Spleen (tissue), 11 donors: ENCODE results near the gene PLCB1. TPM values are rescaled to one million over a fixed set of nuclear protein-coding genes. Genes with fewer than 3 reads are reported as not detected.
A peak's percentile ranks its signal among the peaks of the same experiment; 100 is the strongest.

Source experiments
- DNase-seq: peaks from one replicate; pipeline ENCODE4 v3.0.0-alpha.2; 2020
- H3K27ac ChIP-seq, 8 donors: fragments of 200-600 bp; sonication (generic) in 7 of 8; 1 replicate in 4 of 8; 2 replicates in 4 of 8; pipeline versions ENCODE4 v1.5.0 to v1.8.0; 2016 to 2021; ENCODE audit warnings: inconsistent platforms in 4 of 8, mild to moderate bottlenecking in 4 of 8, moderate library complexity in 1 of 8
- H3K27me3 ChIP-seq, 7 donors: fragments of 200-600 bp; sonication (generic) in 6 of 7; replicated peaks in 1 of 7; 1 replicate in 4 of 7; 2 replicates in 3 of 7; pipeline versions ENCODE4 v1.5.0 to v1.8.0; 2016 to 2021; ENCODE audit warnings: inconsistent platforms in 3 of 7, mild to moderate bottlenecking in 1 of 7
- H3K36me3 ChIP-seq, 6 donors: fragments of 200-600 bp; sonication (generic) in 5 of 6; 1 replicate in 4 of 6; 2 replicates in 2 of 6; pipeline versions ENCODE4 v1.5.0 to v1.8.0; 2016 to 2021; ENCODE audit warnings: inconsistent platforms in 2 of 6
- H3K4me1 ChIP-seq, 6 donors: fragments of 200-600 bp; sonication (generic) in 5 of 6; 1 replicate in 3 of 6; 2 replicates in 3 of 6; pipeline versions ENCODE4 v1.5.0 to v1.8.0; 2016 to 2021; ENCODE audit warnings: inconsistent platforms in 3 of 6
- H3K4me3 ChIP-seq, 8 donors: fragments of 200-600 bp; sonication (generic) in 7 of 8; 1 replicate in 4 of 8; 2 replicates in 4 of 8; pipeline versions ENCODE4 v1.5.0 to v1.8.0; 2016 to 2021; ENCODE audit warnings: inconsistent platforms in 4 of 8, mild to moderate bottlenecking in 4 of 8, moderate library complexity in 2 of 8
- H3K9me3 ChIP-seq, 8 donors: fragments of 200-600 bp; sonication (generic) in 7 of 8; 1 replicate in 4 of 8; 2 replicates in 4 of 8; pipeline versions ENCODE4 v1.5.0 to v1.8.0; 2016 to 2021; ENCODE audit warnings: inconsistent platforms in 4 of 8
- POLR2A ChIP-seq, 3 donors: fragments of 450-650 bp; IDR thresholded peaks; one replicate each; pipeline ENCODE4 v1.5.1; 2017; ENCODE audit warnings: antibody characterized with exemption in 3 of 3, mild to moderate bottlenecking in 1 of 3
- POLR2AphosphoS5 ChIP-seq, 3 donors: sonication (generic); formaldehyde crosslinking; IDR thresholded peaks; one replicate each; pipeline ENCODE4 v1.5.1; 2017; ENCODE audit warnings: antibody characterized with exemption in 3 of 3
- WGBS, 5 donors: extraction: QIAGEN DNeasy Blood & Tissue Kit in 3 of 5; methylation state at CpG; one replicate each; pipeline versions ENCODE4 v1.1.5 to v1.1.7; 2013 to 2018; 5-methylcytosine and 5-hydroxymethylcytosine counted together
- intact Hi-C: fragments of 100-400 bp; cut with DNase I; formaldehyde crosslinking; loops from one replicate; pipeline ENCODE4 v1.15.0; 2023; ENCODE audit warnings: low total_unique reads
- polyA plus RNA-seq, 3 donors: library from polyadenylated mRNA; stranded (reverse); fragments of 200-250 nt; gene quantifications; one replicate each; pipeline ENCODE4 v1.2.1, GENCODE V29; 2013
- total RNA-seq, 7 donors: library from RNA; depleted of rRNA in 3 of 7; stranded (reverse); fragments of >200 nt in 3 of 7; fragmentation: NEBNext Ultra II Directional in 4 of 7; extraction: Animal tissue kit (Norgen Biotek cat#: 25700) in 4 of 7; gene quantifications; one replicate each; pipeline versions ENCODE4 v1.1.0 to v1.2.1, GENCODE V29; 2016 to 2021
- TF ChIP-seq, protein P1 (sequence below), 11 experiments: fragments of 200-600 bp in 7 of 11; fragments of 450-650 bp in 4 of 11; sonication (generic) in 4 of 11; IDR thresholded peaks in 8 of 11; conservative IDR thresholded peaks in 3 of 11; 1 replicate in 7 of 11; 2 replicates in 4 of 11; pipeline versions ENCODE4 v1.4.0 to v1.8.0; 2016 to 2021; ENCODE audit warnings: antibody characterized with exemption in 11 of 11, inconsistent platforms in 4 of 11, mild to moderate bottlenecking in 1 of 11
- donor health status: healthy with polysubstance abuse.
- donor health status: DM: no; HTN: no; CAD: no; lungs with moderate emphysema.
- donor health status: DM: no; HTN: no; CAD: no.
- donor health status: Bipolar disorder and iron deficiency.
- donor health status: healthy.
- donor health status: DM: no; HTN: no; CAD: no.
- donor health status: DM: yes; HTN: yes; CAD: no.

PLCB1 gene
- total and polyA plus RNA-seq, 10 donors: 1.0 to 33.7 (median 16.2) TPM

DNA sequence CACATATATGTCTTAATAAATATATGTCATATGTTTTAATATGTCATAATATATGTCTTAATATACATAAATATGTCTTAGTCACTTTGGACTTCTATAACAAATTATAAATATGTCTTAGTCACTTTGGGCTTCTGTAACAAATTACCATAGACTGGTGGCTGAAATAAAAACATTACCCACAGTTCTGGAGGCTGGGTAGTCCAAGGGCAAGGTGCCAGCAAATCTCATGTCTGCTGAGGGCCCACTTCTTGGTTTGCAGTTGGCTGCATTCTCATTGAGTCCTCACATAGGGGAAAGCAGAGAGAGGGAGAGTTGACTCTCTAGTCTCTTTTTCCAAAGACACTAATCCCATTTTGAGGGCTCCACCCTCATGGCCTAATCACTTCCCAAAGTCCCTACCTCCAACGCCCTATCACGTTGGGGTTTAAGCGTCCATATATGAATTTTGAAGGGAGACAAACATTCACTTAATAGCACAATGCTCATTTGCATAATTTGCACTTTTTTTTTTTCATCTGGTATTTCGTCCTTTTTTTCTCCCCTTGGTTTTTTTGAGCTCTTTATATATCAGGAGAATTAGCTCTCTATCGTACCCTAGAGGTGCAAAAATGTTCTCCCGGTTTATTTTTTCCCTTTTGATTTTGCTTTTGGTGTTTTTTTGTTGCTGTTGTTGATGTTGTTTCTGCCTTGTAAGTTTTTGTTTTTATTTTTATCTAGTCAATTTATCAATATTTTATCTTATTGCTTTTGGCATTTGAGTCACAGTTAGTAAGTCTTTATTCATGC, 266.4 kb downstream of the PLCB1 start:
- H3K36me3 ChIP-seq: no peaks in the 10 kb centered on the region
- H3K4me3 ChIP-seq: no peak overlapping the region
- intact Hi-C loops: no loop called here
- no peaks in the 10 kb centered on the region for H3K9me3 ChIP-seq
- TF ChIP-seq, protein P1, sequence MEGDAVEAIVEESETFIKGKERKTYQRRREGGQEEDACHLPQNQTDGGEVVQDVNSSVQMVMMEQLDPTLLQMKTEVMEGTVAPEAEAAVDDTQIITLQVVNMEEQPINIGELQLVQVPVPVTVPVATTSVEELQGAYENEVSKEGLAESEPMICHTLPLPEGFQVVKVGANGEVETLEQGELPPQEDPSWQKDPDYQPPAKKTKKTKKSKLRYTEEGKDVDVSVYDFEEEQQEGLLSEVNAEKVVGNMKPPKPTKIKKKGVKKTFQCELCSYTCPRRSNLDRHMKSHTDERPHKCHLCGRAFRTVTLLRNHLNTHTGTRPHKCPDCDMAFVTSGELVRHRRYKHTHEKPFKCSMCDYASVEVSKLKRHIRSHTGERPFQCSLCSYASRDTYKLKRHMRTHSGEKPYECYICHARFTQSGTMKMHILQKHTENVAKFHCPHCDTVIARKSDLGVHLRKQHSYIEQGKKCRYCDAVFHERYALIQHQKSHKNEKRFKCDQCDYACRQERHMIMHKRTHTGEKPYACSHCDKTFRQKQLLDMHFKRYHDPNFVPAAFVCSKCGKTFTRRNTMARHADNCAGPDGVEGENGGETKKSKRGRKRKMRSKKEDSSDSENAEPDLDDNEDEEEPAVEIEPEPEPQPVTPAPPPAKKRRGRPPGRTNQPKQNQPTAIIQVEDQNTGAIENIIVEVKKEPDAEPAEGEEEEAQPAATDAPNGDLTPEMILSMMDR (IDR thresholded peaks at IDR 0.05 in 8 of 11, conservative IDR thresholded peaks at IDR 0.05 in 3 of 11): no peak
- TF ChIP-seq POLR2A (IDR thresholded peaks at IDR 0.05) (no peak), POLR2AphosphoS5 (IDR thresholded peaks at IDR 0.05) (no peak)
- peaks cover 10 to 29% (median 20%) of the 10 kb centered on the region in 6 donors for H3K4me1 ChIP-seq
- WGBS, 5 donors: 91 to 94% (median 92%) methylated on average over 6 of the region's 6 CpGs
- no peaks in the 10 kb centered on the region for H3K27me3 ChIP-seq
- DNase-seq: no peak
- H3K27ac ChIP-seq: no peak overlapping the region

DNA sequence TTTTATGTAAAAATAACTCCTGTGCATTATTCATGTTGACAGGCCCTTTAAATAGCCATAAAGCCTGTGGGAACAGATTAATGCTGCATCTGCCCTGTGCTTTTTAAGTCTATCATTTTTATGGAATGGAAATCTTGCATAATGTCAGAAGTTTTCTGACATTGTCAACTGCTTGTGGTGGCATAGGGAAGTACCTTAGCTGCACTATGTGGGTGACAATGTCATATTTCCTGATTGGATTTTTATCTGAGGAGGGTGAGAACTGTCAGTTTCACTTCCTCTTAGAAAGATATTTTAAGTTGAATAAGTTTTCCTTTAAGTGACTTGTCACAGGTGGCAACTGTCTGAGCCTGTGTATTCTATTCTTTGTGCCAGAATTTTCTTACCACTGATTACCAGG, 267.9 kb downstream of the PLCB1 start:
- Histone ChIP-seq H3K4me3 (no peak overlapping the region), H3K27ac (peak overlapping the region in 4 of 8 donors; percentile 45 to 66 (median 56)), H3K27me3 (no peaks in the 10 kb centered on the region), H3K9me3 (no peaks in the 10 kb centered on the region), H3K4me1 (peaks cover 10 to 22% (median 14%) of the 10 kb centered on the region in 6 donors), H3K36me3 (no peaks in the 10 kb centered on the region)
- no peak for DNase-seq
- intact Hi-C loops: no loop called here
- no peak for TF ChIP-seq POLR2AphosphoS5 (IDR thresholded peaks at IDR 0.05)
- TF ChIP-seq, protein P1 (IDR thresholded peaks at IDR 0.05 in 8 of 11, conservative IDR thresholded peaks at IDR 0.05 in 3 of 11): peak in 3 of 11 experiments; percentile 5 to 29 (median 18)

- intact Hi-C loops: no loop called here
- H3K4me3 ChIP-seq: no peak overlapping the region
- TF ChIP-seq POLR2A (IDR thresholded peaks at IDR 0.05): no peak
- TF ChIP-seq, protein P1 (IDR thresholded peaks at IDR 0.05 in 8 of 11, conservative IDR thresholded peaks at IDR 0.05 in 3 of 11): no peak
- TF ChIP-seq POLR2AphosphoS5 (IDR thresholded peaks at IDR 0.05): no peak
- H3K36me3 ChIP-seq: no peaks in the 10 kb centered on the region
- peaks cover 10 to 22% (median 14%) of the 10 kb centered on the region in 6 donors for H3K4me1 ChIP-seq
- 45 to 71% (median 61%) methylated on average over 3 of the region's 3 CpGs for WGBS, 5 donors
- H3K27me3 ChIP-seq: no peaks in the 10 kb centered on the region
- H3K27ac ChIP-seq: peak overlapping the region in 4 of 8 donors; percentile 45 to 66 (median 56)
- no peak for DNase-seq
- H3K9me3 ChIP-seq: no peaks in the 10 kb centered on the region
Measured at GRCh38 chr20:8400486-8400885, 268.4 kb downstream of the PLCB1 start.

- no peaks in the 10 kb centered on the region for H3K36me3 ChIP-seq
- H3K27ac ChIP-seq: no peak overlapping the region
- no peak overlapping the region for H3K4me3 ChIP-seq
- no peak for DNase-seq
- H3K27me3 ChIP-seq: no peaks in the 10 kb centered on the region
- peaks cover 10 to 22% (median 14%) of the 10 kb centered on the region in 6 donors for H3K4me1 ChIP-seq
- intact Hi-C loops: no loop called here
- no peaks in the 10 kb centered on the region for H3K9me3 ChIP-seq
- TF ChIP-seq POLR2AphosphoS5 (IDR thresholded peaks at IDR 0.05) (no peak), POLR2A (IDR thresholded peaks at IDR 0.05) (no peak)
- TF ChIP-seq, protein P1 (IDR thresholded peaks at IDR 0.05 in 8 of 11, conservative IDR thresholded peaks at IDR 0.05 in 3 of 11): no peak
Measured at GRCh38 chr20:8401556-8401955, 269.5 kb downstream of the PLCB1 start.
